Activated CD4-positive, alpha-beta T cell treated with anti-CD3 and anti-CD28 coated beads, Interleukin-2, amount 50 U/mL, for 1 hour (primary cell): Measurements from ENCODE around the gene RPP14.
A peak's percentile ranks its signal among the peaks of the same experiment; 100 is the strongest.

Source experiments
- DNase-seq: peaks from one replicate; pipeline ENCODE4 v3.0.0-alpha.2; 2020

RPP14 gene

DNA sequence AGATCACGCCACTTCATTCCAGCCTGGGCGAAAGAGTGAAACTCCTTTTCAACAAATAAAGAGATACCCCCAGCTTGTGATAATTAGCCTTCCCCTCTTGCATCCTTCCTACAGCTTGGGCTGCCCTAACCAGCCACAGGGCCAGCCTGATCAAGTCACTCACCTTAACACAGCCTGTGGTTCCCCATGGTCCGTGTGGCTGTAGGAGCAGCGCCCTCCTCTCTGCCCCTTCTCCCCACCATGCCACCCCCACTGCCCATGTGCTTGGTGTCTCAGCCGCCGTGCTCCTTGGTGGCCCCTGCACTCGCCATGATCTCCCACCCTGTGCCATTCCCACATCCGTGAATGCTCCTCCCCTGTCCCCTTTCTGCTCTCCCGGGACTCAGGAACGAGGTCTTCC is 13.2 kb upstream of the RPP14 start:
- DNase-seq: no peak

DNA sequence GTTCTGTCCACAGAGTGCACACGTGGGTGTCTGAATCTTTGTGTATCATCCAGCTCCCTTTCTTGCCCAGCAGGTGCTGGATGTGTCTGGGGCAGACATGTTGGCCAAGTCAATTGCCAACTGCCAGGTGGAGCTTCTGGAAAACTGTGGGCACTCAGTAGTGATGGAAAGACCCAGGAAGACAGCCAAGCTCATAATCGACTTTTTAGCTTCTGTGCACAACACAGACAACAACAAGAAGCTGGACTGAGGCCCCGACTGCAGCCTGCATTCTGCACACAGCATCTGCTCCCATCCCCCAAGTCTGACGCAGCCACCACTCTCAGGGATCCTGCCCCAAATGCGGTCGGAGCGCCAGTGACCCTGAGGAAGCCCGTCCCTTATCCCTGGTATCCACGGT is 12.5 kb upstream of the RPP14 start:
- DNase-seq: no peak

DNA sequence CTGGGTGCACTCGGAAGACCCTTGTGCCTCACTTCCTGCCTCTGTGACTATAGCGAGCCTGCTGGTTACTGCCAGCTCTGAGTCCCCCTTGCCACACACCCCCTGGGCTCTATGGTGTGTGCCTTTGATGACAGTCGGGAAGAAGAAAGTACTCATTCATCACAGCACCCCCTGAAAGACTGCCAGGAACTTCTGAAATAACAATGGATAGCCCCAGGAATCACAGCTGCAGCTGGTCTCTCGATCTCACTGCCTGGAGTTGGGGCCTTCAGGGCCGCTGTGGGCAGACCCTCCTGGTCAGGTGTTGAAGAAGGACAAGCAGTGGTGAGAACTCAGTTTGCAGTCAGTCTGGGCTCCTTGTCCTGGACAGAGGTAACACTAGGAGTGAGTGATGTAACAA is 9.8 kb upstream of the RPP14 start:
- no peak for DNase-seq

DNA sequence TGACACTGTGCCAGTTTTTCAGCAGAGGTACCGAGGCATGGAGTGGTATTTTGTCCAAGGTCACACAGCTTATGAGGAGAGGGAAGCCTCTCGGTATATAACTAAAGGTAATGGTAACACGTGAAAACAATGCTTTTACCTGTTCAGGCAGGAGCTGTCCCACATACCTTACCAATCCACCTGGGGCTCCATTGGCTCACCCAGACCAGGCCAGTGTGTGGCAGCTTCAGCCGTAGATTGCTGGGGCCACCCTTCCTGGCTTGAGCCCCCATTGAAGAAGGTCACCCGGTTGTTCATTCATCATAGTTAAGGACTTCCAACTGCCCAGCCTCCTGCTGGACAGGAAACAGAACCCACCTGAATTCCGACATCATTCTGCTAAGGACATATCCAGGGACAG is 9.2 kb upstream of the RPP14 start:
- no peak for DNase-seq

DNA sequence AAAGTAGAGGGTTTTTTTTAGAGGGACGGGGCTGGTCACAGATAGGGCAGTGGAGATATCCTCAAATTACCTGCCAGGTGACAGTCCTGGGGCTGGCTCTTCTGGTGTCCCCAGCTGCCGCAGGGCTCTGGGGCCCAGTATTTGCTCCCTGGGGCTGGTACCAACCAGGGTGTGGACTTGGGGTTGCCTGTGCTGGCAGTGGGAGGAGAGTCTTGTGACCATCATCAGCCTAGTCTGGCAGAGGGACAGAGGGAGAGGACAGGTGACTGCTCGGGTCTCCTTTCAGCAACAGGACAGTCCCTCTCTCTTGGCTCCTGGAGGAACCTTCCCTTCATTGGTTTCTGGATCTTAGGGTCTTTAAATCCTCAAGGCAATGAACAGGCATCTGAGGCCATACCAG is 7.9 kb upstream of the RPP14 start:
- DNase-seq: no peak

DNA sequence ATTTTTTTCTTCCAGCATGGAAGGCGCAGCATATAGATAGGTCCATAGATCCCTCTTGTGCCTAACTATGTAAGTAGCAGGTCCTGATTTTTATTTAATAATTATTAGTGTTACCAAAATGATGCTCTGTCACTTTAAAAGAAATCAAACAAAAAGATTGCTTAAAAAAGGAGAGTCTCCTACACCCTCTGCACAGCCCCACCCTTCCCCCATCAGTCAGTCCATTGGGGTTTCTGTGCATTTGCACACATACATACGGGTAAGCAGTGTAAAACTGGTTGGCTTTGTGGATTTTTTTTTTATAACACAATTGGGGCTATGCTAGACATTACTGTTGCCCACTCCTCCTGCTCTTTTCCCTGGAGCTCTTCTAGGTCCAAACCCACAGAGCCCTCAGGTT is 7.0 kb upstream of the RPP14 start:
- DNase-seq: no peak

DNA sequence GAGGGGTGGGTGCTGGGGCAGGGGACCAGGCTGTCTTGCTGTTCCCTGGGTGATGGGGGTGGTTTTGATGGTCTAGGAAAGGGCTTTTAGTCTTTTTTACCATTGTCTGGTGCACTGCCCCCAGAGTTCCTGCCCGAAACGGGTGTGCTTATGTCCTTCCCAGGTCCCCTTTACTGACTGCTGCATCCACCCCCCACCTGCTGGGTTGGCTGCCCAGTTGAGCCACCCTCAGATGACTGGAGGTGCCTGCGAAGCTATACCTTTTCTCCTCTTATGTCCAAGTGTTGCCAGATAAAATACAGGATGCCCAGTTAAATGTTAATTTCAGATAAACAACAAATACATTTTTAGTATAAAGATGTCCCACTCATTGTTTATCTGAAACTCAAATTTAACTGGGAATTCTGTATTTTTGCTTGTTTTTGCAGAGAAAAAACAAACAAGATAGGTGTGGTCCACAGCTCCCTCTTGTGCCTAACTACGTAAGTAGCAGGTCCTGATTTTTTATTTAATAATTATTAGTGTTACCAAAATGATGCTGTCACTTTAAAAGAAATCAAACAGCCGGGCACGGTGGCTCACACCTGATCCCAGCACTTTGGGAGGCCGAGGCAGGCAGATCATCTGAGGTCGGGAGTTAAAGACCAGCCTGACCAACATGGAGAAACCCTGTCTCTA is 6.1 kb upstream of the RPP14 start:
- DNase-seq: no peak

DNA sequence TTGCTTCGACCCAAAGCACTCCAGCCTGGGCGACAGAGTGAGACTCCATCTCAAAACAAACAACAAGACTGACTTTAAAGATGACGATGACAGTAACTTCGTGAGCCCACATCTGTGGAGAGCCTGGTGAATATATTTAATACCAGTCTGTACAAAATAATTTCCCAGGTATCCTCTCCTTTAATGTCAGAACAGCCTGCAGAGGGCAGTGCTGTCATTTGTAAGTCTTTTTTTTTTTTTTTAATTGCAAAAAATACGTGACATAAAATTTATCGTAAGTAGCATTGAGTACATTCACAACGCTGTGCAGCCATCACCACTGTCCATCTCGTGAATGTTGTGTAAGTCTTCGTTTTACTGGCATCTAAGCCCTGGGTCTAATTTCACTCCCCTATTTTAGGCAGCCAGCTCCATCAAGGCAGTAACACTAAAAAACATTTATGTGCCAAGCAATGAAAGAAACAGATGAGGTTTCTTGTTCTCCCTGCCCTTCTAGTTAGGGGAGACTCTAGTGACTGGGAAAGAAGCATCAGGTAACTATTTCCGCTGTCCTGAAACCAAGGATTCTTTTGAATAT is 1.7 kb downstream of the RPP14 start:
- DNase-seq: peak; percentile 42

DNA sequence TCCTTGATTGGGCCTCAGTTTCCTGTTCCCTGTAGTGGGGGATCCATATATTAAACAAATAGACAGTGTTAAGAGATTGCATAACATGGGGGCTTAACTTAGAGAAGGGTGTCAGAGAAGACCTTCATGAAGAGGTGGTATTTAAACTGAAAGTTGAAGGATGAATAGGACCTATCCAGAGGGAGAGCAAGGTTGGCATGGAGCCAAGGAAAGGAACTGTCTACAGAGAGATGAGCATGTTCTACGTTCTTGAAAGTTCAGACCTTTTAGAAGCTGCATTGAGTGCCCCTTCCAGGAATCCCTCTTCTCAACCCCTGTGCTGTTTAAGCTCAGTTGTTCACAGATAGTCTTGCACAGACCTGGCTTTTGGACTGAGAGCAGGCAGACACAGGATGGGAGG is 2.7 kb downstream of the RPP14 start:
- DNase-seq: no peak

DNA sequence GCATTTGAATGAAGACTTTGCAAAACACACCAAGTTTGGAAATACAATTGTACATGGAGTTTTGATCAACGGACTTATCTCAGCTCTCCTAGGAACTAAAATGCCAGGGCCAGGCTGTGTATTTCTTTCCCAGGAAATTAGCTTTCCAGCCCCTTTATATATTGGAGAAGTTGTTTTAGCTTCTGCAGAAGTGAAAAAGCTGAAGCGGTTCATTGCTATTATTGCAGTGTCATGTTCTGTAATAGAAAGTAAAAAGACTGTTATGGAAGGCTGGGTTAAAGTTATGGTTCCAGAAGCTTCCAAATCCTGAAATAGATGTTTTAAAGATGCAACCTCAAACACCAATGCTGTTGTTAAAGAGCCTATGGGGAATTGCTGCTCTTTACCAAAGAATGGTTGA is 11.8 kb downstream of the RPP14 start:
- DNase-seq: no peak

DNA sequence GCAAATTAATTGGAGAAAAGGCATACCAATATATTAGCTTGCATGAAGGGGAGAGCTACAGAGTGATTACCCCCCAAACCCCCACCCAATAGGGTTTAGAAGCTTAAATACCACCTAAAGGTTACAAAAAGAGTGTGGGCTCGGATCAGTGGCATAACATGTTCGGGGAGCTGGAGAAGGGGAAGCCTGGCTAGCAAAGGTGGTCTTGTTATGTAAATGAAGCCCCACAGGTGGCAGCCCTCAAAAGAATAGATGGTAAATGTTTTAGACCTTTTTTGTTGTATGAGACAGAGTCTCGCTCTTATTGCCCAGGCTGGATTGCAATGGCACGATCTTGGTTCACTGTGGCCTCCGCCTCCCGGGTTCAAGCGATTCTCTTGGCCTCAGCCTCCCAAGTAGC is 15.7 kb downstream of the RPP14 start:
- no peak for DNase-seq

DNA sequence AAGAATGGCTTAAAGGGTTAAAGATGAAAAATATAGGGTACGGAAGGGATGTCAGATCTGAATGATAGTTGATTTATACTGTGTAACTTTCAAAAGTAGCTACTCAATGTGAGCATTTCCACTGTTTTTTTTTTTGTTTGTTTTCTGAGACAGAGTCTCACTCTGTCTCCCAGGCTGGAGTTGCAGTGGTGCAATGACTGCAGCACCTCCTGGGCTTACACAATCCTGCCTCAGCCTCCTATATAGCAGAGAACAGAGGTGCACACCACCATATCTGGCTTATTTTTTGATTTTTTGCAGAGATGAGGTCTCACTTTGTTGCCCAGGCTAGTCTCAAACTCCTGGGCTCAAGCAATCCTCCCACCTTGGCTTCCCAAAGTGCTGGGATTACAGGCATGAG is 16.7 kb downstream of the RPP14 start:
- DNase-seq: no peak

DNA sequence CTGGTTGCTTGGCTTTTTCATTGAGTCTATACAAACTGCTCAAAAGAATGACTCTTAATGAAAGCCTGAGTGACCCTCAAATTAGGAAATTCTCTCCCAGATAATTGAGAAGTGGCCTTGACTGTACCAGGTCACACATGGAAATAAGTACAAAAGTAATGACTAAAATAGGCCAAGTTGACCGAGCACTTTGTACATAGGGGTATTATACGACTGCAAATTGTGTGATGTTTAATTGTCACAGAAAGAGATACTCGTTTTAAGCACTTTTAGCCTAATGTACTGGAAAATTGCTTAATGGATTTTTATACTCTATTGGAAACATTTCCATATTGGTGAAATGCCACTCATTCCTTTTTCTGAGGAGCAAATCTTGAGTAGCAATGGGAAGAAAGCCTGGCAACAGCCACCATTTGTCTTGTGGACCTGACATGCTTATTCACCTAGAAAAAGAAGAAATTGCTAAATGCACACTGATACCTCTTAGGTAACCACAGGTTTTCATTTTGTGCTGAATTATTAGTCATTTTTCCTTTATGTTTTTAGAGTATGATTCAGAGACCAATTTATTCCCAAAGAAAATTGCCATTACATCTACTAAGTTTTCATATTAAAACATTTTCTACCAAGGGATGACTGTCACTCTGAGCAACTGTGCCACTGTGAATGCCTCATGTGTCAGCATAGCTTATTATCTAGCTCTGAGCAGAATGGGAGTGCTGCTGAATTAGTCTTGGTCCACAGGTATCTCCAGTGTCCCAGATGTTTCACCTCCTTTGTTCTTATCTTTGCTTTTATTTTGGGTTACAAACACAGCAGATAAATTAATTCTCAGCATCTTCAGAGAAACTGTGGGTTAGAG is 17.7 kb downstream of the RPP14 start:
- DNase-seq: no peak

DNA sequence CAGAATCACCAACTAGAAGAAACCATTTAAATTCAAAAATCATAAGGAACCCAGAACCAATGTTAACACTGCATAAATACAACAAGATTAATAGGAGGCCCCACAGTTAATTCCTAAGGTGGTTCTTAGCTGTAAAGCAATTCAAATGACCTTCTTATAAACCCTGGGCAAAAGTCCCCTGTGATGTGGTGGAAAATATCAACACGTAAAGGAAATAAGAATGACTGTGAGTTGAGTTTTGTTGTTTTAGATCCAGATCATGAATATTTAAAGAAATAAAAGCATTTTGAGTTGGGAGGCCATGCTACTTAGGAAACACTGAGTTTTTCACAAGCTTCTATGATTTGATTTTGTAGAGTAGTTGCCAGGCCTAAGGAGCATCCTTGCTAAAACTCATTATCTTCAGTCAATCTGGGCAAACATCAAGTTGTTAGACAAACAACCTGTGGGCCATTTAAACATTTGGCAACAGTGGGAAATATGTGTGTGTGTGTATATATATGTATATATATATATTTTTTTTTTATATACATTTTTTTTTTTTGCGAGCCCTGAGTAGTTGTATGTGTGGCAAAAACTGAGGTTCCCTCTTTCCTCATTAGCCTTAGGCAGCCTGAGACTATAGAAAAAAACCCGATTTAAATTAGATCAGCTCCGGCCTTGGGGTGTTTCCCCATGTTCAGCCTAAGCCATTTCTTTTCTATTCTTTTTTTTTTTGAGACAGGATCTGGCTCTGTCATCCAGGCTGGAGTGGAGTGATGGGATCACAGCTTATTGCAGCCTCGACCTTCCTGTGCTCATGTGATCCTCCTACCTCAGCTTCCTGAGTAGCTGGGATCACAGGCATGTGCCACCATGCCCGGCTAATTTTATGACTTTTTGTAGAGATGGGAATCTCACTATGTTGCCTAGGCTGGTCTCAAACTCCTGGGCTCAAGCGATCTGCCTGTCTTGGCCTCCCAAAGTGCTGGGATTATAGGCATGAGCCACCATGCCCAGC is 18.6 kb downstream of the RPP14 start:
- no peak for DNase-seq

DNA sequence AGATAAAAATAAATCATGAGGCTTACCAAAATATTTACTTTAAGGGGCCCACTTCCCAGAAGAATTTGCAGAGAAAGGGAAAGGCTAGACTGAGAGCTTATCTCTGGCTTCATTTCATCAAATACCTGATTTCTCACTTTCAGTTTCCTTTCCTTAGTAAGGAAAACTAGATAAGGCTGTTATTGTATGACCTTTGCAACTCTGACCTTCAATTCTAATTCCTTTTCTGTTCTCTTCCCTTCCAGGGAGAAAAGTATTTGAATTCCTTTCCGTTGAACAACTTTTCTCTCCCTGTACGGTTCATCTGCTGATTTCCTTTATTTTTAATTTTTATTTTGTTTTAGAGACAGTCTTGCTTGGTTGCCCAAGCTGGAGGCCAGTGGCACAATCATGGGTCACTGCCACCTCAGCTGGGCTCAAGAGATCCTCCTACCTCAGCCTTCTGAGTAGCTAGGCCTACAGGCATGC is 19.5 kb downstream of the RPP14 start:
- no peak for DNase-seq

DNA sequence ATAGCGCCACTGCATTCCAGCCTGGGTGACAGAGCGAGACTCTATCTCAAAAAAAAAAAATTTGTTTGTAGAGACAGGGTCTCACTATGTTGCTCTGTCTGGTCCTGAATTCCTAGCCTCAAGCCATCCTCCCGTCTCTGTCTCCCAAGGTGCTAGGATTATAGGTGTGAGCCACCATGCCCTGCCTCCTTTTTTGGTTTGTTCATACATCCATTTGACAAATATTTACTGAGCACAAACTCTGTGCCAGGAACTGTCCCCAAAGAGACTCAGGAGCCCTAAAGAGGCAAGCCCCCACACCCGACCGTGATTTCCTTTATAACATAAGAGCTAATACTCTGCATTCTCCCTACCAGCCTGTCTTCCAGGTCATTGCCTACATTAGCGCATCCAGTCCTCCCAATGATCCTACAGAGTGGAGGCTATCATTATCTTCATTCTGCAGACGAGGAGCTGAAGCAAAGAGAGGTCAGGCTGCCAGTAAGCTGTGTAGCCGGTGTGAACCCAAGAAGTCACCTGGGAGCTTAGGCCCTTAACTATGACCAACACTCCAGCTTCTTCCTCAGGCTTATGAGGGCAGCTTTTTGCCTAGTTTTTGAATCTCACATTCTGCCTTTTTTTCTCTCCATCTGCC is 20.3 kb downstream of the RPP14 start:
- no peak for DNase-seq

DNA sequence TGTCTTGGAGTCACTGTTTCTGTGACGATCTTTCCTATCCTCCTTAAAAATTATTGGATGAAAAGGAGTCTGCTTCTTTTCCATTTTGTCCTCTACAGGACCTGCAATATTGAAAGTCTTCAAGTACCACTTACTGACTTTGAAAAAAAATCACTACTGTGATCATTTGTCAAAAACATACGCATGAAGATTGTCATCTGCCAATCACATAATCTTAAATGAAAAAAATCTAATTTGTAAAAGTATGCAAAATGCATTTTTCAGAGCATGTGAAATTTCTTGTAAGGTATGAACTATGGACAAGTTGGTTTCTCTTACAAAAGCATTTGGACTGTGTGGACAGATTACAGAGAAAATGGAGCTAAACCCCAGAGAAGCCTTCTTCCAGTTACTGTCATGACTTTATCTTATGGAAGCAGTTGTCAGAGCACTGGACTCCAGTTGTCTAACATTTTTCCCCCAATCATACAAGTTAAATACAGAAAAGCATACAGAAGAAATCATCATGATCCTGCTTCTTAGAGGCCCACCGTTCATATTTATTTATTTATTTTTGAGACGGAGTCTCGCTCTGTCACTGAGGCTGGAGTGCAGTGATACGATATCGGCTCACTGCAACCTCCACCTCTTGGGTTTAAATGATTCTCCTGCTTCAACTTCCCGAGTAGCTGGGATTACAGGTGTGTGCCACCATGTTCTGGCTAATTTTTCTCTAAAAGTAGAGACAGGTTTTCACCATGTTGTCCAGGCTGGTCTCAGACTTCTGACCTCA is 23.3 kb downstream of the RPP14 start:
- no peak for DNase-seq

DNA sequence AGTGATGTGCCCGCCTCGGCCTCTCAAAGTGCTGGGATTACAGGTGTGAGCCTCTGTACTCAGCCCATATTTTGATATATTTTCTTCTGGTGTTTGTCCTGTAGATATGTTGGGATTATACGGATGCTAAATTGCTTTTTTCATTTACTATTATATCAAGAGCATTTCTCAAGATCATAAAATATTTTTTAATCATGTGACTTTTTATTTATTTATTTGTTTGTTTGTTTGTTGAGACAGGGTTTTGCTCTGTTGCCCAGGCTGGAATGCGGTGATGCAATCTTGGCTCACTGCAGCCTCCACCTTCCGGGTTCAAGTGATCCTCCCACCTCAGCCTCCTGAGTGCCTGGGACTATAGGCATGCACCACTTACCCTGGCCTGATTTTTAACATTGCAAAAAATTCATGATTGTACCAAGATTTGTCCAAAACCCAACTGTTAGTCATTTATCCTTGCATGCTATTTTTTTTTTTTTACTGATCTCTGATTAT is 23.9 kb downstream of the RPP14 start:
- no peak for DNase-seq

DNA sequence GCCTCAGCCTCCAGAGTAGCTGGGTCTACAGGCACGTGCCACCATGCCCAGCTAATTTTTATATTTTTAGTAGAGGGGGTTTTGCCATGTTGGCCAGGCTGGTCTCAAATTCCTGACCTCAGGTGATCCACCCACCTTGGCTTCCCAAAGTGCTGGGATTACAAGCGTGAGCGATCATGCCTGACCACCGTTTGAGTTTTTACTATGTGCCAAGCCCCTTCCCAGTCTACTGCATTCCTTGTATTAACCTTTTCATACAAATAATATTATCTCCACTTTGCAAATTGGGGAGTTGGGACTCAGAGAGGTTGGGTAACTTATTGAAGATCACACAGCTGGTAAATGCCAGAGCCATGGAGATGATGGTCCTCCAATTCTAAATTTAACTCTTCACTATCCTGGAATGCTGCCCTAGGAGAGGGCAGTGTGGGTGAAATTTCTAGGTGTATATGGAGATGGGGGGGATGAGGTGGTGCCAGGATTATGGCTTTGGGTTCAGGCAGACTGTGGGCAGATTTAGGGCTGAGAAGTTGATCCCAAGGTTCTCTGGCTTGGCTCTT is 25.6 kb downstream of the RPP14 start:
- no peak for DNase-seq

DNA sequence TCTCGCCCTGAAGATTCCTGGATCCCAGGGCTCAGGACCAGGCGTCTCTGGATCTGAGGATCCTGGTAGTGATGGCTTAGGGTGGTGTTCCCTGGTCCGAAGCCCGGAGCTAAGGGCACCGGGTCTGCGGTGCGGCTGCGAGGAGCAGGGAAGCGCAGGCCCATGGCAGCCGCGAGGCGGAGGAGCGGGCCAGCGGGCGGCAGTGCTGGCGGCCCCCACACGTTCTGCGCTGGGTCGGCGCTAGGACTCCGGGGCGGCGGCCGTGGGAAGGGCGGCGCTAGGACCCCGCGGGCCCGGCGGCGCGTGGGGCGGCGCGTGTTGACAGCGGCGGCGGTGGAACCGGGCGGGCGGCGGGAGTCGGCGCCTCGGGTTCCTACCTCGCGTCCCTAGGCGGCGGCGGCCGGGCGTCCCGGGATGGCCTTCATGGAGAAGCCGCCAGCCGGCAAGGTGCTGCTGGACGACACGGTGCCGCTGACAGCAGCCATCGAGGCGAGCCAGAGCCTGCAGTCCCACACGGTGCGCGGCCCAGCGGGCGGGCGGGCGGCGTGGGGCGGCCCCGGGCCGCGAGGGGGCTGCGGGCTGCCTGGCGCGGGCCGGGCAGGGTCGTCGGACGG is 26.6 kb downstream of the RPP14 start, which contains the start of gene PXK:
TSS of gene PXK (plus strand) at position 318 of the 614 bp plus-strand sequence. CDS start at position 415, 97 bp downstream.
- peak; percentile 75 for DNase-seq
